Stimulated activated naive CD8-positive, alpha-beta T cell treated with anti-CD3 and anti-CD28 coated beads, Interleukin-15, Interleukin-2, amounts not matched to agents 100 ng/mL and 50 ng/mL, for 24 hours (primary cell): Measurements from ENCODE around the gene BORCS5.
A peak's percentile ranks its signal among the peaks of the same experiment; 100 is the strongest.
"Not testable (repeated sequence)": the region's sequence is repeated elsewhere in the genome, so short reads cannot be mapped to it uniquely, and the experiment has no call there.

Source experiments
- H3K27ac Mint-ChIP-seq: one replicate; pipeline ENCODE4 v1.8.0; 2021; ENCODE audit warnings: mild to moderate bottlenecking, mixed read lengths
- H3K27me3 Mint-ChIP-seq: one replicate; pipeline ENCODE4 v1.8.0; 2021; ENCODE audit warnings: mixed read lengths
- H3K36me3 Mint-ChIP-seq: one replicate; pipeline ENCODE4 v1.8.0; 2021; ENCODE audit warnings: low read depth, mixed read lengths
- H3K4me1 Mint-ChIP-seq: one replicate; pipeline ENCODE4 v1.8.0; 2021; ENCODE audit warnings: low read depth, mixed read lengths
- H3K4me3 Mint-ChIP-seq: one replicate; pipeline ENCODE4 v1.8.0; 2021; ENCODE audit warnings: mild to moderate bottlenecking, mixed read lengths
- H3K9me3 Mint-ChIP-seq: one replicate; pipeline ENCODE4 v1.8.0; 2021; ENCODE audit warnings: mixed read lengths

The BORCS5 gene

DNA sequence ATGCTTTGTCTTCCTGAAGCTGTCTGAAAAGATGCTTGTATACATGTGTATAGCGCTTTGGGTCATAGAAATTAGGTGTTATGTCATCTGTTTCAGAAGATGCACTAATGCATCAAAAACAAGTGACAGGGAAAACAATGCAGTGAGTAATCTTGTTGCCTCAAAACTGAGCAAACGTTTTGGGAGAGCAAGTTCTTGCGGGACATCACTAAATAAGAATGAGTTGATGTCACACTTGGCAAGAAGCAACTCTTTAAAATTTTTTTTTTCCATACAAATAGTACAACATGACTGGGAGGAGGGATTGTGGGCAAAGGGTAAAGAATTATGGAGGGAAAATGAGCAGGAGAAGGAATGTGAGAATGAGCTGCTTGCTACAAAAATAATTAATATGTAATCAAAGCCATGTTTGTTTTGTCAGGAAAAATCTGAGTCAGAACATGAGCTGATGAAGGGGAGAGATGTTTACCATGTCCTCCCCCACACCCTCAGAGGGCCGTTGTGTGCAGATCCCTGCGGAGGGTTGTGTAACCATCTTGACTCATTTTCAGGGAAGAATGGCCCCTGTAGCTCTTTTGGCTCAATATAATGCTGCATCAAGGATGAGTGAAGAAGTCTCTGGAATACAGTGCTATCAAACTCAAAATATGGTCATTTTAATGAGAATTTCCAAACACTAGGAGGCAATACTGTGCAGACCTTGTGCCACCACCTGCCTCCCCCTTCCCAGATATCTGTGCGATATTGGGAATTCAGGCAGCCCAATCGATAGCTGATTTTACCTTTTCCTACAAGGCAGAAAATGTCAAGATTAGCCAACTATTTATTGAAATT, 41.4 kb downstream of the BORCS5 start:
- Mint-ChIP-seq H3K27ac (no peak overlapping the region), H3K27me3 (no peaks in the 10 kb centered on the region), H3K4me1 (peaks cover 39% of the 10 kb centered on the region), H3K9me3 (peaks cover 7% of the 10 kb centered on the region), H3K36me3 (peaks cover 39% of the 10 kb centered on the region), H3K4me3 (no peak overlapping the region)

- Mint-ChIP-seq H3K4me3 (no peak overlapping the region), H3K27me3 (no peaks in the 10 kb centered on the region), H3K9me3 (peaks cover 7% of the 10 kb centered on the region), H3K4me1 (peaks cover 48% of the 10 kb centered on the region), H3K27ac (peak overlapping the region; percentile 50), H3K36me3 (peaks cover 47% of the 10 kb centered on the region)
Measured at GRCh38 chr12:12399161-12399560, 42.3 kb downstream of the BORCS5 start.

DNA sequence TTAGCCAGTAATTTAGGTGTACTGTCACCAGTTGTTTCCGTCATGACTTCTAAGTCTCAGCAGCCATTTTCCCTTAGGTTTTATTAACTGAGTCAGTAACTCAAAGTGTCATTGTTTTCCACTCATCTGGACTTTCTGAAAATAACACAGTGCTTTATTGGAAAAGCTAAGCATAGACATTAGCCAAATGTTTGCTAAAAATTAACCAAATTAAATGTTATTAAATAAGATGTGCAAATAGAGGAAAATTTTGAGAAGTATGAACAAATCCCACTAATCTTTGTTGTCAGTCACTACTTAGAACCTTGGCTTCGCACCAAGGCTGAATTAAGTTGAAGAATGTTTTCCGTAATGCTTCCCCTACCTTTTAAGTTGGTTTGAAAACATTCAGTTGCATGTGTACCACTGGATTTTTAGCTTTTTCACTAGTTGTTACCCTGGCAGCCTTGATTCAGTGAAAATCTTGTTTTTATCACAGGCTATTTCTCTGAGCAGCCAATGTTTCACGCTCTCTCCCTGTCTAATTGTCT, 43.0 kb downstream of the BORCS5 start:
- Mint-ChIP-seq H3K4me1 (peaks cover 54% of the 10 kb centered on the region), H3K27ac (no peak overlapping the region), H3K27me3 (no peaks in the 10 kb centered on the region), H3K36me3 (peaks cover 47% of the 10 kb centered on the region), H3K9me3 (peaks cover 7% of the 10 kb centered on the region), H3K4me3 (no peak overlapping the region)

DNA sequence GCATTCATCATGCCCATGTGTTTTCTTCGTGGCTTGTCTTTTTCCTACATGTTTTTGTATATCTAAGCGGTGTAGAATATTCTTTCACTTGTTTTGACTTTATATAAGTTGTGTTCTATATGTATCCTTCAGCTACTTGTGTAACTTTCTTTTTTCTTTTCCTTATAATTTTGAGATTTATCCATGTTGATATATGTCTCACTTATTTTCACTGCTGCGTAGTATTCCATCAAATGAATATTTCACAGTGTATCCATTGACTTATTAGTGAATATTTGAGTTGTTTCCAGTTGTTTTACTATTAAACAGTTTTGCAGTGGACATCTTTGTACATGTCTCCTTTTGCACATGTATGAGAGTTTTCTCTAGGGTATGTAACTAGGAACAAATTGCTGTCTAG, 43.9 kb downstream of the BORCS5 start:
- Mint-ChIP-seq H3K27me3 (no peaks in the 10 kb centered on the region), H3K36me3 (peaks cover 45% of the 10 kb centered on the region), H3K9me3 (peaks cover 7% of the 10 kb centered on the region), H3K27ac (no peak overlapping the region), H3K4me3 (no peak overlapping the region), H3K4me1 (peaks cover 57% of the 10 kb centered on the region)

GRCh38 chr12:12403264-12404248, 46.7 kb downstream of the BORCS5 start:
- H3K27ac Mint-ChIP-seq: peak overlapping the region; percentile 32
- H3K4me1 Mint-ChIP-seq: peaks cover 54% of the 10 kb centered on the region
- H3K4me3 Mint-ChIP-seq: no peak overlapping the region
- peaks cover 7% of the 10 kb centered on the region for H3K9me3 Mint-ChIP-seq
- H3K36me3 Mint-ChIP-seq: peaks cover 48% of the 10 kb centered on the region
- no peaks in the 10 kb centered on the region for H3K27me3 Mint-ChIP-seq

DNA sequence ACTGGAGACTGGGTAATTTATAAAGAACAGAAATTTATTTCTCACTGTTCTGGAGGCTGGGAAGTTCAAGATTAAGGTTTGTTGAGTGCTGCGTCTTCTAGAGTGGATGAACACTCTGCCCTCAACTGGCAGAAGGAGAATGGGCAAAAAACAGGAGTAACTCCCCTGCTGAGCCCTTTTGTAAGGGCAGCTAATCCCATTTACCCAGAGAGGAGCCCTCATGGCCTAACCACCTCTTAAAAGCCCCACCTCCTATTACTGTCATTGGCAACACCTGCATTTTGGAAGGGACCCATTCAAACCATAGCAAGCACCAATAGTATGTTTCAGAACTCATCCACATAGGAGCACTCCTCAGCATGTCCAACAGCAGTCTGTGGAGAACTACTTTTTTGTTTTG, 47.4 kb downstream of the BORCS5 start:
- H3K9me3 Mint-ChIP-seq: peaks cover 7% of the 10 kb centered on the region
- no peak overlapping the region for H3K4me3 Mint-ChIP-seq
- no peaks in the 10 kb centered on the region for H3K27me3 Mint-ChIP-seq
- peaks cover 48% of the 10 kb centered on the region for H3K4me1 Mint-ChIP-seq
- H3K27ac Mint-ChIP-seq: peak overlapping the region; percentile 24
- H3K36me3 Mint-ChIP-seq: peaks cover 44% of the 10 kb centered on the region

DNA sequence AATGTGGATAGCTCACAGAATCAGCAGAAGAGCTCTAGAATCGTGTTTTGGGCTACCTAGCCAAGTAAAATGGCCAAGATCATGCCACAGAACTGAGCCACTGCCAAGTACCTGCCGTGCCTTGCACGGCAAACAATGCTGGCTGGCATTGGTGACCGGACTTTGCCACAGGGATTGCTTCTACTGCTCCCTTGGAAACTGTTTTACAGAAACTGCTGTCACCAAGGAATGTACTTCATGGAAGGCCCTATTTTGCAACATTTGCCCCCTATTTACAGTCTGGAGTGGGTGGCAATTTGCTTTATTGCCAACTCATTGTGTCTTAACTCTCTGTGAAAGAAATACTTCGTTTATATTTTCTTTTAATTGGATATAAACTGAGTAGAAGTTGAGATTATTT, 49.0 kb downstream of the BORCS5 start:
- Mint-ChIP-seq H3K36me3 (peaks cover 41% of the 10 kb centered on the region), H3K27ac (no peak overlapping the region), H3K4me3 (no peak overlapping the region), H3K9me3 (peaks cover 3% of the 10 kb centered on the region), H3K27me3 (no peaks in the 10 kb centered on the region), H3K4me1 (peaks cover 36% of the 10 kb centered on the region)

DNA sequence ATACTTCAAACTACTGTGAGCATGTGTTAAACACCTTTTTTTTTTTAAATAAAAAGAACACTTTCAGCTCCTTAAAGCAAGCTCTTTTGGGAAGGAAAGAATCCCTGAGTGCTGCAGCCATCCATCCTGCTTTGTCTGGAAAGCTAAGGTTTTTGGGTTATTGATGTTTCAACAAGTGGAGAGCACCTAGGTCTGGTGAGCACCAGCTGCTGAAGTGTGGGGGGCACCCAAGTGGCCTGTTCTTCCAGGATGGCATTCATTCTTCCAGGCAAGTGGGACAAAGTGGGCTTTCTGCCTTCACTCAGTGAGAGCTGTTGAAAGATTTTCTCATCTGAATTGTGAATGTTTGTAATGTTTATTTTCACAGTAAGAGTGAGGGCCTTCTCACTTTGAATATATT, 49.9 kb downstream of the BORCS5 start:
- Mint-ChIP-seq H3K9me3 (no peaks in the 10 kb centered on the region), H3K4me3 (no peak overlapping the region), H3K27ac (no peak overlapping the region), H3K27me3 (no peaks in the 10 kb centered on the region), H3K36me3 (peaks cover 41% of the 10 kb centered on the region), H3K4me1 (peaks cover 36% of the 10 kb centered on the region)

DNA sequence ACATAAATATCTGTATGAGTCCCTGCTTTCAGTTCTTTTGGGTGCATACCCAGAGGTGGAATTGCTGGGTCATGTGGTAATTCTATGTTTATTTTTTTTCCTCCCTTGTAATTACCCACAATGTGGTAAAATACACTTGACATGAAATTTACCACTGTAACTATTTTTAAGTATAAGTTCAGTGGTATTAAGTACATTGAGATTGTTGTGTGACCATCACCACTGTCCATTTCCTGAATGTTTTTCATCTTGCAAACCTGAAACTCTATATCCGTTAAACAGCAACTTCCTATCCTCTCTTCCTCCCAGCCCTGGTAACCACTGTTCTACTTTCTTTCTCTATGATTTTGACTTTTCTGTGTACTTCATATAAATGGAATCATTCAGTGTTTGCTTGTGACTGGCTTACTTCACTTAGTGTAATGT, 51.4 kb downstream of the BORCS5 start:
- Mint-ChIP-seq H3K4me1 (peaks cover 33% of the 10 kb centered on the region), H3K4me3 (no peak overlapping the region)

GRCh38 chr12:12409337-12409736, 52.5 kb downstream of the BORCS5 start:
- not testable (repeated sequence) for H3K4me3 Mint-ChIP-seq

More for the DNA sequence above, 51.4 kb downstream of the BORCS5 start:
- Mint-ChIP-seq H3K36me3 (peaks cover 42% of the 10 kb centered on the region), H3K27ac (no peak overlapping the region), H3K27me3 (no peaks in the 10 kb centered on the region), H3K9me3 (no peaks in the 10 kb centered on the region)

GRCh38 chr12:12415886-12416285, 59.0 kb downstream of the BORCS5 start:
- Mint-ChIP-seq H3K36me3 (peaks cover 47% of the 10 kb centered on the region), H3K4me1 (peaks cover 23% of the 10 kb centered on the region), H3K27me3 (no peaks in the 10 kb centered on the region), H3K9me3 (no peaks in the 10 kb centered on the region), H3K4me3 (no peak overlapping the region), H3K27ac (no peak overlapping the region)

More at GRCh38 chr12:12409337-12409736, 52.5 kb downstream of the BORCS5 start:
- Mint-ChIP-seq H3K4me1 (peaks cover 23% of the 10 kb centered on the region), H3K36me3 (peaks cover 32% of the 10 kb centered on the region)
- H3K27me3 Mint-ChIP-seq, H3K9me3 Mint-ChIP-seq, H3K27ac Mint-ChIP-seq: not testable (repeated sequence)

DNA sequence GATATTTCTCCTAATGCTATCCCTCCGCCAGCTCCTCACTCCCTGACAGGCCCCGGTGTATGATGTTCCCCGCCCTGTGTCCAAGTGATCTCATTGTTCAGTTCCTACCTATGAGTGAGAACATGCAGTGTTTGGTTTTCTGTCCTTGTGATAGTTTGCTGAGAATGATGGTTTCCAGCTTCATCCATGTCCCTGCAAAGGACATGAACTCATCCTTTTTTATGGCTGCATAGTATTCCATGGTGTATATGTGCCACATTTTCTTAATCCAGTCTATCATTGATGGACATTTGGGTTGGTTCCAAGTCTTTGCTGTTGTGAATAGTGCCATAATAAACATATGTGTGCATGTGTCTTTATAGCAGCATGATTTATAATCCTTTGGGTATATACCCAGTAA, 62.3 kb downstream of the BORCS5 start:
- not testable (repeated sequence) for H3K27me3 Mint-ChIP-seq, H3K4me3 Mint-ChIP-seq, H3K27ac Mint-ChIP-seq, H3K9me3 Mint-ChIP-seq
- Mint-ChIP-seq H3K4me1 (peaks cover 24% of the 10 kb centered on the region), H3K36me3 (peaks cover 55% of the 10 kb centered on the region)

- peaks cover 61% of the 10 kb centered on the region for H3K36me3 Mint-ChIP-seq
- no peaks in the 10 kb centered on the region for H3K27me3 Mint-ChIP-seq
- H3K4me1 Mint-ChIP-seq: peaks cover 41% of the 10 kb centered on the region
- H3K9me3 Mint-ChIP-seq: peaks cover 19% of the 10 kb centered on the region
- H3K4me3 Mint-ChIP-seq: no peak overlapping the region
- no peak overlapping the region for H3K27ac Mint-ChIP-seq
Measured at GRCh38 chr12:12423367-12423766, 66.5 kb downstream of the BORCS5 start.

GRCh38 chr12:12425001-12425400, 68.1 kb downstream of the BORCS5 start:
- Mint-ChIP-seq H3K9me3 (peaks cover 19% of the 10 kb centered on the region), H3K27ac (no peak overlapping the region), H3K4me3 (no peak overlapping the region), H3K4me1 (peaks cover 58% of the 10 kb centered on the region), H3K36me3 (peaks cover 47% of the 10 kb centered on the region), H3K27me3 (no peaks in the 10 kb centered on the region)

DNA sequence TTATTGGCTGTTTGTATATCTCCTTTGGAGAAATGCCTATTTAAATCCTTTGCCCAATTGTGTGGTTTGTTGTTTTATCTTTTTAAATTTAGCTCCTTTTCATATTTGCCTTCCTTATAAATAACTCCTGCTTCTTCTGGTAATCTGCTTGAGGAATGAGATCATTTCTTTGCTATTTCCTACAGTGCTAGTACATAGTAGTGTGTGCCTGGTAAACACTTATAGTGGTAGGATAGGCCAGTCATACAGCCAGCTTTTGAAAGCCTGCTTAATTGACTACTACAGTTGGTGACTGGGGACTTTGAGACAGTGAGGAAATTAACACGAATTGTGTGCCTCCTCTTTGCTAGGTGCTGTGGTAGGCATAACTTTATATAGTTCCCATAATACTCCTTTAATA, 68.7 kb downstream of the BORCS5 start:
- Mint-ChIP-seq H3K27me3 (no peaks in the 10 kb centered on the region), H3K27ac (no peak overlapping the region), H3K4me1 (peaks cover 58% of the 10 kb centered on the region), H3K4me3 (no peak overlapping the region), H3K9me3 (peaks cover 19% of the 10 kb centered on the region), H3K36me3 (peaks cover 45% of the 10 kb centered on the region)
